ENCODE data around the gene ASCC2. TPM values are rescaled to one million over a fixed set of nuclear protein-coding genes. Genes with fewer than 3 reads are reported as not detected.

Gene ASCC2
- total RNA-seq, 1 experiment from 2014 or later: 43.6 TPM

DNA sequence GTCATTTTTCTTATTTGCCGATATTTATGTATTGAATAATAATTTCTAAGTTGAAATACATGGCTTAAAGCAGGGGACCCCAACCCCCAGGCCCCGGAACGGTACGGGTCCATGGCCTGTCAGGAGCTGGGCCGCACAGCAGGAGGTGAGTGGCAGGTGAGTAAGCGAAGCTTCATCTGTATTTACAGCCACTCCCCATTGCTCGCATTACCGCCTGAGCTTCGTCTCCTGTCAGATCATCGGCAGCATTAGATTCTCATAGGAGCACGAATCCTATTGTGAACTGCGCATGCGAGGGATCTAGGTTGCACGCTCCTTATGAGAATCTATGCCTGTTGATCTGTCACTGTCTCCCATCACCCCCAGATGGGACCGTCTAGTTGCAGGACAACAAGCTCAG is 75.8 kb downstream of the ASCC2 start (continued):
- TF ChIP-seq ELF4 (CRISPR knock-in tag; IDR thresholded peaks at IDR 0.05; ENCODE audit: low read depth): no peak
- no peak for TF ChIP-seq ARID4B (CRISPR knock-in tag; IDR thresholded peaks at IDR 0.05; ENCODE audit: borderline replicate concordance)
- TF ChIP-seq ZNF416 (CRISPR knock-in tag; IDR thresholded peaks at IDR 0.05): no peak

DNA sequence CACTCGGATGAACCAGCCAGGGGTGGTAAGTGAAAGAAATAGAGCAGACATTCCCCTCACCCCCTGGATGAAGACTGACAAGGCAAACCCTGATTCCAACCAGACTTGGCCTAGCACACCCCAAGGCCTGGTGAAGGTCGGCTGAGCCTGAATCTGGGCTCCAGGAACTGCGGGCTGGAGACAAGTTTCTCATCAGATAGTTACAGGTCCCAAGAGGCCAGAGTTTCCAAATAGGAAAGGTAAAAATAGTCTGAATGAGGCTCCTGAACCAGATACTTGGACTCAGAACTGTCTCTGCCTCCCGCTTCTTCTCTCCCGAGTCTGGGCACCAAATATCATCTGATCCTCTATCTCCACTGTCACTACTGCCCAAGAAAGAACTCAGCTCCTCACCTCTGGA is 79.1 kb downstream of the ASCC2 start:
- TF ChIP-seq SMAD3 (CRISPR knock-in tag; IDR thresholded peaks at IDR 0.05; ENCODE audit: borderline replicate concordance) (no peak), ZNF416 (CRISPR knock-in tag; IDR thresholded peaks at IDR 0.05) (no peak), MLX (CRISPR knock-in tag; IDR thresholded peaks at IDR 0.05) (no peak), NFATC4 (CRISPR knock-in tag; IDR thresholded peaks at IDR 0.05) (no peak), PRRX2 (CRISPR knock-in tag; IDR thresholded peaks at IDR 0.05) (no peak), RELA (CRISPR knock-in tag; IDR thresholded peaks at IDR 0.05; ENCODE audit: borderline replicate concordance) (no peak), CREB1 (CRISPR knock-in tag; IDR thresholded peaks at IDR 0.05) (no peak)
- ATAC-seq (no peak), DNase-seq (ENCODE audit: low spot score) (no peak)
- CTCF ChIA-PET: interaction anchor here (0.6 to 1.0 kb wide), 2 partner anchors 8 to 169 kb away, joined by 3 read pairs; partner anchors contain the start of genes UQCR10 and ZMAT5
- Mint-ChIP-seq H3K27ac (no peak overlapping the region), H3K4me1 (no peaks in the 10 kb centered on the region), H3K9me3 (no peaks in the 10 kb centered on the region), H3K4me3 (no peak overlapping the region), H3K27me3 (ENCODE audit: low read depth) (no peaks in the 10 kb centered on the region), H3K36me3 (no peaks in the 10 kb centered on the region)
- POLR2A ChIA-PET: no interaction called here

DNA sequence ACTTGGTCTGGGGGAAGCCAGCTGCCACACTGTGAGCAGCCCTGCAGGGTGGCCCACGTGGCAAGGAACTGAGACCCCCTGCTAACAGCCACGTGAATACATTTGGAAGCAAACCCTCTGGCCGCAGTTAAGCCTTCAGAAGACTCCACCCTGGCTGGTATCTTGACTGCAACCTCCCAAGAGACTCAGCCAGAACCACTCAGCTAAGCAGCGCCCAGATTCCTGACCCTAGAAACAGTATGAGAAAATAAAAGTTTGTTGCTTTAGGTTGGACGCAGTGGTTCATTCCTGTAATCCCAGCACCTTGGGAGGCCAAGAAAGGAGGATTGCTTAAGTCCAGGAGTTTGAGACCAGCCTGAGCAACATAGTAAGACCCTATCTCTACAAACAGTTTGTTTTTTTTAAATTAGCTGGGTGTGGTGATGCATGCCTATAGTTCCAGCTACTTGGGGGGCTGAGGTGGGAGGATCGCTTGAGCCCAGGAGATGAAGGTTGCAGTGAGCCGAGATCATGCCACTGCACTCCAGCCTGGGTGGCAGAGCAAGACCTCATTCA is 79.9 kb downstream of the ASCC2 start:
- Mint-ChIP-seq H3K36me3 (no peaks in the 10 kb centered on the region), H3K4me3 (no peak overlapping the region), H3K27me3 (ENCODE audit: low read depth) (no peaks in the 10 kb centered on the region), H3K27ac (no peak overlapping the region), H3K4me1 (no peaks in the 10 kb centered on the region), H3K9me3 (no peaks in the 10 kb centered on the region)
- DNase-seq (ENCODE audit: low spot score) (no peak), ATAC-seq (no peak)
- CTCF ChIA-PET: interaction anchor here (1.0 kb wide), 1 partner anchor 9 kb away, joined by 3 read pairs; the partner anchor contains the start of genes UQCR10 and ZMAT5
- POLR2A ChIA-PET: no interaction called here
- TF ChIP-seq, protein P1, sequence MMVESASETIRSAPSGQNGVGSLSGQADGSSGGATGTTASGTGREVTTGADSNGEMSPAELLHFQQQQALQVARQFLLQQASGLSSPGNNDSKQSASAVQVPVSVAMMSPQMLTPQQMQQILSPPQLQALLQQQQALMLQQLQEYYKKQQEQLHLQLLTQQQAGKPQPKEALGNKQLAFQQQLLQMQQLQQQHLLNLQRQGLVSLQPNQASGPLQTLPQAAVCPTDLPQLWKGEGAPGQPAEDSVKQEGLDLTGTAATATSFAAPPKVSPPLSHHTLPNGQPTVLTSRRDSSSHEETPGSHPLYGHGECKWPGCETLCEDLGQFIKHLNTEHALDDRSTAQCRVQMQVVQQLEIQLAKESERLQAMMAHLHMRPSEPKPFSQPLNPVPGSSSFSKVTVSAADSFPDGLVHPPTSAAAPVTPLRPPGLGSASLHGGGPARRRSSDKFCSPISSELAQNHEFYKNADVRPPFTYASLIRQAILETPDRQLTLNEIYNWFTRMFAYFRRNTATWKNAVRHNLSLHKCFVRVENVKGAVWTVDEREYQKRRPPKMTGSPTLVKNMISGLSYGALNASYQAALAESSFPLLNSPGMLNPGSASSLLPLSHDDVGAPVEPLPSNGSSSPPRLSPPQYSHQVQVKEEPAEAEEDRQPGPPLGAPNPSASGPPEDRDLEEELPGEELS (CRISPR knock-in tag; IDR thresholded peaks at IDR 0.05): no peak
- TF ChIP-seq NR2C2 (CRISPR knock-in tag; IDR thresholded peaks at IDR 0.05) (no peak), RELA (CRISPR knock-in tag; IDR thresholded peaks at IDR 0.05; ENCODE audit: borderline replicate concordance) (no peak)

DNA sequence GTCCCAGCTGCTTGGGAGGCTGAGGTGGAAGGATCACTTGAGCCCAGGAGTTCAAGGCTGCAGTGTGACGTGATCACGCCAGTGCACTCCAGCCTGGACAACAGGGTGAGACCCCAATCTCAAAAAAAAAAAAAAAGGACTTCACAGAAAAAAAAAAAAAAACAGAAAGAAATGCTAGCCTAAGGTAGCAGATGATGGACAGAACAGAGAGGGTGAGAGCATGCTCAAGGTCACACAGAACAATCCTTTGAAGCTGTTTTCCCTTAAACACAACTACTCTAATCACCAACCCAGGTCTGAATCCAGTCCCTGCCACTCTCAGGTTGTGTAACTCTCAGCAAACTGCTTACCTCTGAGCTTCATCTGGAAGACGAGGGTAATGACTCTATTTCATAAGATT is 81.0 kb downstream of the ASCC2 start:
- no peaks in the 10 kb centered on the region for H3K4me1 Mint-ChIP-seq
- H3K36me3 Mint-ChIP-seq: no peaks in the 10 kb centered on the region
- no peak overlapping the region for H3K4me3 Mint-ChIP-seq
- ATAC-seq: no peak
- H3K27ac Mint-ChIP-seq: no peak overlapping the region
- TF ChIP-seq, protein P2, sequence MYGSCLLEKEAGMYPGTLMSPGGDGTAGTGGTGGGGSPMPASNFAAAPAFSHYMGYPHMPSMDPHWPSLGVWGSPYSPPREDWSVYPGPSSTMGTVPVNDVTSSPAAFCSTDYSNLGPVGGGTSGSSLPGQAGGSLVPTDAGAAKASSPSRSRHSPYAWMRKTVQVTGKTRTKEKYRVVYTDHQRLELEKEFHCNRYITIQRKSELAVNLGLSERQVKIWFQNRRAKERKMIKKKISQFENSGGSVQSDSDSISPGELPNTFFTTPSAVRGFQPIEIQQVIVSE (CRISPR knock-in tag; IDR thresholded peaks at IDR 0.05; ENCODE audit: borderline replicate concordance): no peak
- no peak for TF ChIP-seq JAZF1 (CRISPR knock-in tag; IDR thresholded peaks at IDR 0.05)
- TF ChIP-seq, protein P3, sequence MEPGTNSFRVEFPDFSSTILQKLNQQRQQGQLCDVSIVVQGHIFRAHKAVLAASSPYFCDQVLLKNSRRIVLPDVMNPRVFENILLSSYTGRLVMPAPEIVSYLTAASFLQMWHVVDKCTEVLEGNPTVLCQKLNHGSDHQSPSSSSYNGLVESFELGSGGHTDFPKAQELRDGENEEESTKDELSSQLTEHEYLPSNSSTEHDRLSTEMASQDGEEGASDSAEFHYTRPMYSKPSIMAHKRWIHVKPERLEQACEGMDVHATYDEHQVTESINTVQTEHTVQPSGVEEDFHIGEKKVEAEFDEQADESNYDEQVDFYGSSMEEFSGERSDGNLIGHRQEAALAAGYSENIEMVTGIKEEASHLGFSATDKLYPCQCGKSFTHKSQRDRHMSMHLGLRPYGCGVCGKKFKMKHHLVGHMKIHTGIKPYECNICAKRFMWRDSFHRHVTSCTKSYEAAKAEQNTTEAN (CRISPR knock-in tag; IDR thresholded peaks at IDR 0.05): no peak
- TF ChIP-seq TCF7 (CRISPR knock-in tag; IDR thresholded peaks at IDR 0.05; ENCODE audit: low read depth): no peak
- no peak for TF ChIP-seq IRF1 (CRISPR knock-in tag; IDR thresholded peaks at IDR 0.05)
- no peak for TF ChIP-seq ZNF263 (CRISPR knock-in tag; IDR thresholded peaks at IDR 0.05; ENCODE audit: low read depth)
- no peak for TF ChIP-seq GRHL2 (CRISPR knock-in tag; IDR thresholded peaks at IDR 0.05; ENCODE audit: insufficient replicate concordance, severe bottlenecking)
- ChIA-PET CTCF (interaction anchor here (0.6 to 1.0 kb wide), 3 partner anchors 24 to 55 kb away, joined by 3 read pairs; no protein-coding TSS in a partner anchor), POLR2A (no interaction called here)
- no peaks in the 10 kb centered on the region for H3K27me3 Mint-ChIP-seq (ENCODE audit: low read depth)
- H3K9me3 Mint-ChIP-seq: no peaks in the 10 kb centered on the region
- DNase-seq (ENCODE audit: low spot score): no peak

All from WTC11 (cell line).